Hair follicular keratinocyte (primary cell): ENCODE results near the gene BOK. TPM values are rescaled to one million over a fixed set of nuclear protein-coding genes. Genes with fewer than 3 reads are reported as not detected.

Experiments used
- total RNA-seq: library from RNA; depleted of rRNA; stranded (reverse); fragments of >200 nt; gene quantifications from 2 replicates; pipeline ENCODE4 v1.2.3, GENCODE V29; 2015

BOK gene, protein sequence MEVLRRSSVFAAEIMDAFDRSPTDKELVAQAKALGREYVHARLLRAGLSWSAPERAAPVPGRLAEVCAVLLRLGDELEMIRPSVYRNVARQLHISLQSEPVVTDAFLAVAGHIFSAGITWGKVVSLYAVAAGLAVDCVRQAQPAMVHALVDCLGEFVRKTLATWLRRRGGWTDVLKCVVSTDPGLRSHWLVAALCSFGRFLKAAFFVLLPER
- total RNA-seq: 36.3 and 41.2 TPM in 2 replicates

DNA sequence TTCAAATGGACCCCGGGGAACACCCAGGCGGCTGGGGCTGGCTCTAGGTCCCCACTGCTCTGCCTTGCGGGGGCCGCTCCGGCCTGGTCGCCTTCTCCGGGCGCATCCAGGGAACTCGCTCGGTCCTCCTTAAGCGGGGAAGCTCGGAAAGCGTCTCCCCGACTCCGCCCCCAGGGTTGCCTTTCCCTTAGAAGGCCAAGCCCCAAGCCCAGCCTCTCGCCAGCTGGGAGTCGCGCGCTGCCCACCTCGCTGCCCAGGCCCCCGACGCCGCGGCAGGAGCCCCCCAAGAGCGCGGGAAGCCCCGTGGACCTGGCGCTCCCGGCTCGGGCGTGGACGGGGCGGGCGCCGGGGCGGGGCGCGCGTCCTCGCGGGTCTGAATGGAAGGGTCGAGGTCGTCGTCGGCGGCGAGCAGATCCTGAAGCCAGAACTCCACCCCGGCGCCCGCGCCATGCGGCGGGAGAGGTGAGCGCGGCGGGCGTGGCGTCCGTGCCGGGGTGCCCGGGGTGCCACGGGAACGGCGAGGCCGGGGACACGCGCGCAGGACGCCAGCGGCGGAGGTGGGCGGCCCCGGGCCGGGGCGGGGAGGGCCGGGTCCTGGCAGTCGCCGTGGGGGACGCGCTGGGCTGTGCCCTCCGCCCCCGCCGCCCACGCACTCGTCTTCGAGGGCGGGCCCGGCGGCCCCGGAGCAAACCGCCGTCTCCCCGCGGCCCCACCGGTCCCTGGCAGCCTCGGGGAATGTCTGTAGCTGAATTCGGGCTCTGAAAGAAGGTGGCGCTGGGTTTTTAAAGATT, at the start of gene BOK:
TSS of gene BOK (plus strand) at position 214 of the 791 bp plus-strand sequence. CDS start 739 bp downstream, outside the sequence.

Other genes with a start within 250 kb of the BOK start
- gene HDLBP, start 243.1 kb upstream of the BOK start, total RNA-seq: 341 and 617 TPM in 2 replicates
- 204 and 221 TPM in 2 replicates for gene SEPTIN2, start 242.8 kb upstream of the BOK start, total RNA-seq
- 26.8 and 31.3 TPM in 2 replicates for gene FARP2, start 202.5 kb upstream of the BOK start, total RNA-seq
- 145 and 163 TPM in 2 replicates for gene STK25, start 50.2 kb upstream of the BOK start, total RNA-seq
- gene THAP4, start 78.4 kb downstream of the BOK start, total RNA-seq: 52.6 and 67.6 TPM in 2 replicates
- gene ATG4B, start 78.9 kb downstream of the BOK start, total RNA-seq: 58.7 and 61.1 TPM in 2 replicates
- gene DTYMK, start 128.1 kb downstream of the BOK start, total RNA-seq: 37.5 and 82.9 TPM in 2 replicates
- 9.8 and 18.5 TPM in 2 replicates for gene ING5, start 143.3 kb downstream of the BOK start, total RNA-seq
- gene D2HGDH, start 175.9 kb downstream of the BOK start, total RNA-seq: 8.9 and 11.6 TPM in 2 replicates
- not detected in 2 replicates for gene GAL3ST2, start 218.1 kb downstream of the BOK start, total RNA-seq